Adrenal gland (tissue), 5 donors: ENCODE results near the gene ADAMTS17.

Experiments used
- POLR2A ChIP-seq, 2 donors: fragments of 450-650 bp; IDR thresholded peaks; one replicate each; pipeline ENCODE4 v1.6.1; 2017; ENCODE audit warnings: antibody characterized with exemption in 2 of 2, mild to moderate bottlenecking in 2 of 2, moderate library complexity in 1 of 2
- TF ChIP-seq, protein P1 (sequence below), 6 experiments: fragments of 450-650 bp in 4 of 6; fragments of 200-600 bp in 2 of 6; sonication (generic) in 1 of 6; IDR thresholded peaks; 1 replicate in 5 of 6; 2 replicates in 1 of 6; pipeline versions ENCODE4 v1.5.1 to v1.8.0; 2016 to 2021; ENCODE audit warnings: antibody characterized with exemption in 6 of 6, mild to moderate bottlenecking in 2 of 6, moderate library complexity in 1 of 6
- donor health status: DM: no; HTN: no; CAD: no.

- TF ChIP-seq, protein P1, sequence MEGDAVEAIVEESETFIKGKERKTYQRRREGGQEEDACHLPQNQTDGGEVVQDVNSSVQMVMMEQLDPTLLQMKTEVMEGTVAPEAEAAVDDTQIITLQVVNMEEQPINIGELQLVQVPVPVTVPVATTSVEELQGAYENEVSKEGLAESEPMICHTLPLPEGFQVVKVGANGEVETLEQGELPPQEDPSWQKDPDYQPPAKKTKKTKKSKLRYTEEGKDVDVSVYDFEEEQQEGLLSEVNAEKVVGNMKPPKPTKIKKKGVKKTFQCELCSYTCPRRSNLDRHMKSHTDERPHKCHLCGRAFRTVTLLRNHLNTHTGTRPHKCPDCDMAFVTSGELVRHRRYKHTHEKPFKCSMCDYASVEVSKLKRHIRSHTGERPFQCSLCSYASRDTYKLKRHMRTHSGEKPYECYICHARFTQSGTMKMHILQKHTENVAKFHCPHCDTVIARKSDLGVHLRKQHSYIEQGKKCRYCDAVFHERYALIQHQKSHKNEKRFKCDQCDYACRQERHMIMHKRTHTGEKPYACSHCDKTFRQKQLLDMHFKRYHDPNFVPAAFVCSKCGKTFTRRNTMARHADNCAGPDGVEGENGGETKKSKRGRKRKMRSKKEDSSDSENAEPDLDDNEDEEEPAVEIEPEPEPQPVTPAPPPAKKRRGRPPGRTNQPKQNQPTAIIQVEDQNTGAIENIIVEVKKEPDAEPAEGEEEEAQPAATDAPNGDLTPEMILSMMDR (IDR thresholded peaks at IDR 0.05): no peak
- no peak for TF ChIP-seq POLR2A (IDR thresholded peaks at IDR 0.05)
Measured at GRCh38 chr15:100134089-100134583, 207.6 kb downstream of the ADAMTS17 start.
